NOMO-1 treated with DMSO at 0.1 percent for 48 hours (cell line): ENCODE measurements around the gene ZNF777.
"Not testable (repeated sequence)": the region's sequence is repeated elsewhere in the genome, so short reads cannot be mapped to it uniquely, and the experiment has no call there.

Source experiments
- DNase-seq: peaks from one replicate; lab custom pipeline; 2025; ENCODE audit not compliant: unreplicated experiment; lab: John Stamatoyannopoulos, UW

Gene ZNF777

GRCh38 chr7:149460493-149461277 is at the start of gene ZNF777:
Gene ZNF777, minus strand, starts transcription at chr7:149461062. Its CDS starts 5,040 bp downstream, at chr7:149456022.
- peak; percentile 63 for DNase-seq

- DNase-seq: no peak
These were observed 49.4 kb upstream of the ZNF777 start for GRCh38 chr7:149510248-149510647.

- no peak for DNase-seq
These were observed 48.9 kb upstream of the ZNF777 start for GRCh38 chr7:149509774-149510173.

- no peak for DNase-seq
These were observed 44.7 kb upstream of the ZNF777 start for GRCh38 chr7:149505551-149505950.

- no peak for DNase-seq
These were observed 40.8 kb upstream of the ZNF777 start for GRCh38 chr7:149501651-149502050.

GRCh38 chr7:149500910-149501309 is 40.0 kb upstream of the ZNF777 start:
- DNase-seq: no peak

- no peak for DNase-seq
These were observed 39.3 kb upstream of the ZNF777 start for GRCh38 chr7:149500201-149500600.

- no peak for DNase-seq
These were observed 37.9 kb upstream of the ZNF777 start for GRCh38 chr7:149498811-149499210.

GRCh38 chr7:149497467-149498261 is 36.8 kb upstream of the ZNF777 start, which contains the start of gene ZNF746:
Gene ZNF746, minus strand, starts transcription at chr7:149497809. Its CDS starts 273 bp downstream, at chr7:149497536.
- peak; percentile 56 for DNase-seq

- DNase-seq: no peak
These were observed 36.0 kb upstream of the ZNF777 start for GRCh38 chr7:149496642-149497391.

GRCh38 chr7:149495785-149496641 is 35.2 kb upstream of the ZNF777 start:
- no peak for DNase-seq

- DNase-seq: peak; percentile 58
These were observed 34.0 kb upstream of the ZNF777 start for GRCh38 chr7:149494738-149495368.

- not testable (repeated sequence) for DNase-seq
These were observed 33.1 kb upstream of the ZNF777 start for GRCh38 chr7:149493975-149494374.

GRCh38 chr7:149493366-149493765 is 32.5 kb upstream of the ZNF777 start:
- no peak for DNase-seq

- no peak for DNase-seq
These were observed 29.4 kb upstream of the ZNF777 start for GRCh38 chr7:149490083-149490760.

GRCh38 chr7:149489391-149490024 is 28.6 kb upstream of the ZNF777 start:
- no peak for DNase-seq

- DNase-seq: no peak
These were observed 18.7 kb upstream of the ZNF777 start for GRCh38 chr7:149479568-149479967.

- DNase-seq: no peak
These were observed 17.9 kb upstream of the ZNF777 start for GRCh38 chr7:149478754-149479153.
